Lung (tissue), 12 donors: ENCODE data around the gene ACBD5. TPM values are rescaled to one million over a fixed set of nuclear protein-coding genes. Genes with fewer than 3 reads are reported as not detected.
A peak's percentile ranks its signal among the peaks of the same experiment; 100 is the strongest.
"Not testable (repeated sequence)": the region's sequence is repeated elsewhere in the genome, so short reads cannot be mapped to it uniquely, and the experiment has no call there.

ENCODE experiments used
- ATAC-seq: fragments of 200-7000 bp; cut with Tn5 transposase; one replicate; pipeline ENCODE4 v1.9.1; 2020; ENCODE audit warnings: moderate number of reproducible peaks; ENCODE audit not compliant: insufficient read depth, low FRiP score
- DNase-seq, 3 donors: peaks; one replicate each; pipeline ENCODE4 v3.0.0-alpha.2; 2013 to 2017
- H3K27ac ChIP-seq, 2 donors: one replicate each; pipeline ENCODE4 v1.5.1; 2013; ENCODE audit warnings: mild to moderate bottlenecking in 2 of 2, moderate library complexity in 2 of 2, control low read depth in 1 of 2, inconsistent platforms in 1 of 2, low read depth in 1 of 2, low read length in 1 of 2
- H3K27me3 ChIP-seq, 3 donors: one replicate each; pipeline ENCODE4 v1.5.1; 2013; ENCODE audit warnings: low read length in 2 of 3; ENCODE audit not compliant: control insufficient read depth in 3 of 3, insufficient read depth in 3 of 3
- H3K36me3 ChIP-seq, 4 donors: one replicate each; pipeline ENCODE4 v1.5.1; 2013; ENCODE audit warnings: low read length in 4 of 4, mild to moderate bottlenecking in 1 of 4, moderate library complexity in 1 of 4; ENCODE audit not compliant: control insufficient read depth in 4 of 4, insufficient read depth in 4 of 4
- H3K4me1 ChIP-seq, 5 donors: one replicate each; pipeline ENCODE4 v1.5.1; 2013; ENCODE audit warnings: low read length in 5 of 5, mild to moderate bottlenecking in 2 of 5, moderate library complexity in 1 of 5; ENCODE audit not compliant: control insufficient read depth in 5 of 5, insufficient read depth in 5 of 5
- H3K4me3 ChIP-seq: one replicate; pipeline ENCODE4 v1.5.1; 2013; ENCODE audit warnings: mild to moderate bottlenecking, control low read depth, moderate library complexity
- H3K9ac ChIP-seq, 2 donors: one replicate each; pipeline ENCODE4 v1.5.1; 2013; ENCODE audit warnings: low read length in 2 of 2, control low read depth in 1 of 2; ENCODE audit not compliant: insufficient read depth in 1 of 2
- H3K9me3 ChIP-seq, 4 donors: one replicate each; pipeline ENCODE4 v1.5.1; 2013; ENCODE audit warnings: low read length in 3 of 4, mild to moderate bottlenecking in 1 of 4, moderate library complexity in 1 of 4; ENCODE audit not compliant: control insufficient read depth in 4 of 4, insufficient read depth in 3 of 4
- CTCF ChIP-seq: IDR thresholded peaks from 2 replicates; pipeline ENCODE4 v1.5.1; 2012; ENCODE audit warnings: mild to moderate bottlenecking; ENCODE audit errors: control extremely low read depth, extremely low read depth
- WGBS, 2 donors: extraction: QIAGEN DNeasy Blood & Tissue Kit; methylation state at CpG; one replicate each; pipeline ENCODE4 v1.1.7; 2013; 5-methylcytosine and 5-hydroxymethylcytosine counted together
- polyA plus RNA-seq, 2 donors: library from polyadenylated mRNA; stranded (reverse); fragments of 200-250 nt; gene quantifications; one replicate each; pipeline ENCODE4 v1.2.1, GENCODE V29; 2013
- total RNA-seq, 2 donors: library from RNA; depleted of rRNA in 1 of 2; stranded (reverse); fragments of >200 nt in 1 of 2; gene quantifications; one replicate each; pipeline ENCODE4 v1.2.1, GENCODE V29; 2014 to 2021
- donor health status: control.
- donor health status: control.
- donor health status: Bipolar disorder and iron deficiency.
- donor health status: healthy.
- donor health status: DM: yes; HTN: yes; CAD: no.

ACBD5 gene
- total and polyA plus RNA-seq, 4 donors: 10.4 to 25.3 (median 17.3) TPM

- 1 to 2% methylated on average over 58 to 59 of the region's 59 CpGs for whole genome bisulfite sequencing, 2 donors
- Histone ChIP-seq H3K27me3 (no peaks in the 10 kb centered on the region), H3K36me3 (no peaks in the 10 kb centered on the region), H3K4me3 (peak overlapping the region; percentile 68), H3K9ac (peak overlapping the region; percentile 69 to 86), H3K27ac (peak overlapping the region; percentile 89 to 97), H3K4me1 (peaks cover 0 to 14% (median 7%) of the 10 kb centered on the region in 5 donors), H3K9me3 (no peaks in the 10 kb centered on the region)
- DNase-seq (peak; percentile 95 to 98 (median 97)), ATAC-seq (peak; percentile 89)
- no peak for TF ChIP-seq CTCF
Measured at GRCh38 chr10:27241652-27242472, 1.3 kb upstream of the ACBD5 start.

DNA sequence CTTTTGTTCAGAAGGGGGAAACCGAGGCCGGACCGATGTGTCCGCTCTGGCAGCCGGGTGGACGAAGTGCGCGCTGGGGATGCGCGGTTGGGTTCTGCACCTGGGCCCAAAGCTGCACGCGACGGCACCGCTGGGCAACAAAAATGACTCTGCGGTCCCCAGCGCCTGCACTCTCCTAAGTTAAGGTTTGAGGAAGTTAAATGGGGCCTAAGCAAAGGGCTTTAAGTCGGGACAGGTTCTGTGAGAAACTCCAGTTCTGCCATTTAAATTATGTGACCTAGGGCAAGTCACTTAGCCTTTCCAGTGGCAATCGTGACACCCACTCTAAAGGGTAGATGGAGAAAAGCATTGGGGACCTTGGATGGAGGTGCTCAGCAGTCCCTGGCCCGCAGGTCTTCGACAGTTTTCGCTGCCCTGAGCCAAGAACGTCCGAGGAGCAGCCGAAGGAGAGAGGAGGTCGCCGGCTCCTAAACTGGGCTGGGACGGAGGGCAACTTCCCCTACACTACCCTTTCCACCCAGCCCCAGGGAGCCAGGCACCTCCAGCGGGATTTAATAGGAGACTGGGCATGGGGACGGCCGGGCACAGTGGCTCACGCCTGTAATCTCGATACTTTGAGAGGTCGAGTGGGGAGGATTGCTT, 534 bp upstream of the ACBD5 start:
- Histone ChIP-seq H3K36me3 (no peaks in the 10 kb centered on the region), H3K9ac (peak overlapping the region; percentile 49 to 86), H3K27ac (peak overlapping the region; percentile 89 to 97), H3K4me3 (peak overlapping the region; percentile 82), H3K9me3 (no peaks in the 10 kb centered on the region), H3K27me3 (no peaks in the 10 kb centered on the region), H3K4me1 (peaks cover 0 to 14% (median 7%) of the 10 kb centered on the region in 5 donors)
- ATAC-seq (peak; percentile 1), DNase-seq (peak; percentile 18 to 47 (median 45))
- no peak for TF ChIP-seq CTCF
- WGBS, 2 donors: 7 to 10% methylated on average over 31 to 33 of the region's 33 CpGs

DNA sequence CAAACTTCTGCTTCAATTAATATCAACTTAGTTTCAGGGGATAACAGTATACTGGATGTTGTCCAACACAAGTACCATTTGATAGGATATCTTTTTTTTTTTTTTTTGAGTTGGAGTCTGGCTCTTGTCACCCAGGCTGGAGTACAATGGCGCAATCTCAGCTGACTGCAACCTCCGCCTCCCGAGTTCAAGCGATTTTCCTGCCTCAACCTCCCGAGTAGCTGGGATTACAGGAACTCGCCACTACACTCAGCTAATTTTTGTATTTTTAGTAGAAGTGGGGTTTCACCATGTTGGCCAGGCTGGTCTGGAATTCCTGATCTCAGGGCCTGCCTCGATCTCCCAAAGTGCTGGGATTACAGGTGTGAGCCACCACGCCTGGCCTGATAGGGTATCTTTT, 3.1 kb downstream of the ACBD5 start:
- WGBS, 2 donors: 74 to 91% methylated on average over 8 of the region's 8 CpGs
- H3K27me3 ChIP-seq, H3K36me3 ChIP-seq, H3K4me3 ChIP-seq, H3K4me1 ChIP-seq, H3K9ac ChIP-seq, ATAC-seq, H3K9me3 ChIP-seq, DNase-seq, H3K27ac ChIP-seq: not testable (repeated sequence)

- ATAC-seq, H3K27me3 ChIP-seq, H3K9me3 ChIP-seq, DNase-seq, H3K27ac ChIP-seq, H3K36me3 ChIP-seq, H3K4me1 ChIP-seq, H3K9ac ChIP-seq, H3K4me3 ChIP-seq: not testable (repeated sequence)
- WGBS, 2 donors: 79 to 91% methylated on average over 9 of the region's 9 CpGs
Measured at GRCh38 chr10:27236589-27237128, 3.9 kb downstream of the ACBD5 start.
